ENCODE results near the gene SLC8A3.
A peak's percentile ranks its signal among the peaks of the same experiment; 100 is the strongest.
"Not testable (repeated sequence)": the region's sequence is repeated elsewhere in the genome, so short reads cannot be mapped to it uniquely, and the experiment has no call there.

Gene SLC8A3, protein sequence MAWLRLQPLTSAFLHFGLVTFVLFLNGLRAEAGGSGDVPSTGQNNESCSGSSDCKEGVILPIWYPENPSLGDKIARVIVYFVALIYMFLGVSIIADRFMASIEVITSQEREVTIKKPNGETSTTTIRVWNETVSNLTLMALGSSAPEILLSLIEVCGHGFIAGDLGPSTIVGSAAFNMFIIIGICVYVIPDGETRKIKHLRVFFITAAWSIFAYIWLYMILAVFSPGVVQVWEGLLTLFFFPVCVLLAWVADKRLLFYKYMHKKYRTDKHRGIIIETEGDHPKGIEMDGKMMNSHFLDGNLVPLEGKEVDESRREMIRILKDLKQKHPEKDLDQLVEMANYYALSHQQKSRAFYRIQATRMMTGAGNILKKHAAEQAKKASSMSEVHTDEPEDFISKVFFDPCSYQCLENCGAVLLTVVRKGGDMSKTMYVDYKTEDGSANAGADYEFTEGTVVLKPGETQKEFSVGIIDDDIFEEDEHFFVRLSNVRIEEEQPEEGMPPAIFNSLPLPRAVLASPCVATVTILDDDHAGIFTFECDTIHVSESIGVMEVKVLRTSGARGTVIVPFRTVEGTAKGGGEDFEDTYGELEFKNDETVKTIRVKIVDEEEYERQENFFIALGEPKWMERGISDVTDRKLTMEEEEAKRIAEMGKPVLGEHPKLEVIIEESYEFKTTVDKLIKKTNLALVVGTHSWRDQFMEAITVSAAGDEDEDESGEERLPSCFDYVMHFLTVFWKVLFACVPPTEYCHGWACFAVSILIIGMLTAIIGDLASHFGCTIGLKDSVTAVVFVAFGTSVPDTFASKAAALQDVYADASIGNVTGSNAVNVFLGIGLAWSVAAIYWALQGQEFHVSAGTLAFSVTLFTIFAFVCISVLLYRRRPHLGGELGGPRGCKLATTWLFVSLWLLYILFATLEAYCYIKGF

DNA sequence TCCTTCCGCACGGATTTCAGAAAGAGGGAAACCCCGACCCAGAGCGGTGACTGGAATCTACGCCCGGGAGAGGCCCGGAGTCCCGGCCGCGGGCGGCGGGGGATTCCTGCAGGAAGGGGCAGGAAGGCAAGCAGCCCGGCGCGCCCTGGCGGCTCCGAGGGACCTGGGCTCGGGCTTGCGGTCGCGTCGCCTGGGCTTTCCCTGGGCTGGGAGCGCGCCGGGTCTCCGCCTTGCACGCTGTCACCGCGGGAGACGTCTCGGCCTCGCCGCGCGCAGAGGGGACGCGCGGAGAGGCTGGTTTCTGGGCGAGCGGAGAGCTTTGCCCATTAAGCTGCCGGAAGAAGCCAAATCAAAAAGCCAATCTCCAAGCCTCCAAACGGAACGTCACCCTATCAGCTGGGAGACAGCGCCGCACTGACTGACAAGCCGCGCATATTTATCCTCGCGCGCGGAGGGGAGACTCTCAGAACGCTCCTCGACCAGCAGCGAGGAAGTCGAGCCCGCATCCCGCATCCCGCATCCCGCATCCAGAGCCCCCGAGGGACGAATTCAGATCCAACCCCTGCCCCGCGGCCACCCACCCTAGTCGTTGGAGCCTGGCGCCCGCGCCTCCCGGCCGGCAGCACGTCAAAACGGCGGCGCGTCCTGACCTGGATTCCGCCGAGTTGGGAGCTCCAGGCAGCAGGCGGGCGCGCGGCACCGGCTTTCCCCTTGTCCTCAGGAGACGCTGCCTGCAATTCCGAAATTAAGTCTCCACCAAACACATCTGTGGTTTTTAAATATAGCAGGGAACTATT, at the start of gene SLC8A3:
SLC8A3 (minus strand) TSS at position 293 of the 797 bp plus-strand sequence. CDS start 20,529 bp downstream, outside the sequence.
- no peak within 1 kb of the TSS for H3K27ac ChIP-seq (ENCODE audit: low read depth, low read length)
- peaks cover 13 to 44% of the 10 kb centered on the region in 2 donors for H3K27me3 ChIP-seq (ENCODE audit: control insufficient read depth in 1 of 2, insufficient read depth in 2 of 2, low read length in 2 of 2)
- H3K36me3 ChIP-seq (ENCODE audit: insufficient read depth, low read length), result no peaks in the 10 kb centered on the region
- peak within 1 kb of the TSS; percentile 25 to 45 for H3K4me3 ChIP-seq (ENCODE audit: low read depth in 1 of 2, low read length in 2 of 2)
- H3K9ac ChIP-seq (ENCODE audit: low read length), result no peak within 1 kb of the TSS
- H3K4me1 ChIP-seq (ENCODE audit: insufficient read depth, low read length), result peaks cover 9% of the 10 kb centered on the region
- no peaks in the 10 kb centered on the region for H3K9me3 ChIP-seq (ENCODE audit: low read length)

DNA sequence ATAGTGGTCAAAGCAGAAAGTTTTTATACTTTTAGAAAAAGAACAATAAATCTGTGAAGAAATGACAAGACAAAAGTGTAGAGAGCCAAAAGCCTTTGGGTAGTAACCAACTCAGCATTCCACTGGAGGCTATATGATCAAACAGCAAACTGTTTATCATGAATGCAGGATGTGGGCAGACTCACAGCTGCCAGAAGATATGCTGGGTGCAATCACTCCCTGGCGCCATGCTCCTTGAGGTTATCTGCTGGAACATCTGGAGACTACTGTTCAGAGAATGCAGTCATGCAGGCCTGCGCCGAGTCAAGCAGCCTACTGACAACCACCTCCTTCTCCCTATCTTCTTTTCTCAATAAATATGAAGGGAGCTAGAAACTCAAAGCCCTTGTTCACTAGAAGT, 49.0 kb upstream of the SLC8A3 start:
- H3K27me3 ChIP-seq (ENCODE audit: control insufficient read depth in 1 of 2, insufficient read depth in 2 of 2, low read length in 2 of 2), result no peaks in the 10 kb centered on the region
- H3K4me3 ChIP-seq (ENCODE audit: low read depth in 1 of 2, low read length in 2 of 2), result no peak overlapping the region
- no peak overlapping the region for H3K9ac ChIP-seq (ENCODE audit: low read length)
- no peaks in the 10 kb centered on the region for H3K4me1 ChIP-seq (ENCODE audit: insufficient read depth, low read length)
- no peak overlapping the region for H3K27ac ChIP-seq (ENCODE audit: low read depth, low read length)
- no peaks in the 10 kb centered on the region for H3K36me3 ChIP-seq (ENCODE audit: insufficient read depth, low read length)
- H3K9me3 ChIP-seq (ENCODE audit: low read length), result no peaks in the 10 kb centered on the region

DNA sequence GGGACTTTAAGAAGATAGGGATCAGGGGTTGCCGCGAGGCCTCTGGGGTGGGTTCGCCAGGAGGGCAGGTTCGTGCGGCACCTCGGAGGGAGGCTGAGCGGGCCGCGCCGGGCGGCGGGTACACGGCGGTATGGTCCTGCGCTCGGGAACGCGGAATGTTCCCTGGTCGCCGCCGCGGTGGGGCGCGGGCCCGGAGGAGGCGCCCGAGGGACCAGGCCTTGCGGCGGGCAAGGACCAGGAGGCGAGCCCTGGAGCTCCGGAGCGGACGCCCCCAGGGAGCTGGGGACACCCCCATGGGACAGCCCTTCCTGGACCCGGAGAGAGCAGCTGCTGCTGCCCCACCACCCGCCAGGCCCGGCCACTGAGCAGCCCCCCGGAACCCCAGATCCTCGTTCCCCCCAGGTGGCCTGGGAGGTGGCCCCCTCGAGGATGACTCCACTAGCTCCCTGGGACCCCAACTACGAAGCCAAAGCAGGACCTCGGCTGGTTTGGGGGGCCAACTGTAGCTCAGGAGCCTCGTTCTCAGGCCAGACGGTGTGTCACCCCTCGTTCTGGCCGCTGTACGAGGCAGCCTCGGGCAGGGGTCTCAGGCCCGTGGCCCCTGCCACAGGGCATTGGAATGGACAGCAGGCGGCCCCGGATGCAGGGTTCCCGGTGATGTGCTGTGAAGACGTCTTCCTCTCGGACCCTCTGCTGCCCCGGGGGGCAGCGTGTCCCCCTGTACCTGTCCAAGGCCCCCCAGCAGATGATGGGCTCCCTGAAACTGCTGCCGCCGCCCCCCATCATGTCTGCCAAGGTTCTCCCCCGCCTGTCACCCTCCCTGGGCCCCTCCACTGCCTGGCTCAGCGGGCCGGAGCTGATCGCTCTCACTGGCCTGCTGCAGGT, 45.6 kb upstream of the SLC8A3 start:
- Histone ChIP-seq H3K27ac (ENCODE audit: low read depth, low read length) (no peak overlapping the region), H3K4me1 (ENCODE audit: insufficient read depth, low read length) (no peaks in the 10 kb centered on the region), H3K27me3 (ENCODE audit: control insufficient read depth in 1 of 2, insufficient read depth in 2 of 2, low read length in 2 of 2) (no peaks in the 10 kb centered on the region), H3K4me3 (ENCODE audit: low read depth in 1 of 2, low read length in 2 of 2) (no peak overlapping the region), H3K9ac (ENCODE audit: low read length) (no peak overlapping the region), H3K36me3 (ENCODE audit: insufficient read depth, low read length) (no peaks in the 10 kb centered on the region), H3K9me3 (ENCODE audit: low read length) (no peaks in the 10 kb centered on the region)

DNA sequence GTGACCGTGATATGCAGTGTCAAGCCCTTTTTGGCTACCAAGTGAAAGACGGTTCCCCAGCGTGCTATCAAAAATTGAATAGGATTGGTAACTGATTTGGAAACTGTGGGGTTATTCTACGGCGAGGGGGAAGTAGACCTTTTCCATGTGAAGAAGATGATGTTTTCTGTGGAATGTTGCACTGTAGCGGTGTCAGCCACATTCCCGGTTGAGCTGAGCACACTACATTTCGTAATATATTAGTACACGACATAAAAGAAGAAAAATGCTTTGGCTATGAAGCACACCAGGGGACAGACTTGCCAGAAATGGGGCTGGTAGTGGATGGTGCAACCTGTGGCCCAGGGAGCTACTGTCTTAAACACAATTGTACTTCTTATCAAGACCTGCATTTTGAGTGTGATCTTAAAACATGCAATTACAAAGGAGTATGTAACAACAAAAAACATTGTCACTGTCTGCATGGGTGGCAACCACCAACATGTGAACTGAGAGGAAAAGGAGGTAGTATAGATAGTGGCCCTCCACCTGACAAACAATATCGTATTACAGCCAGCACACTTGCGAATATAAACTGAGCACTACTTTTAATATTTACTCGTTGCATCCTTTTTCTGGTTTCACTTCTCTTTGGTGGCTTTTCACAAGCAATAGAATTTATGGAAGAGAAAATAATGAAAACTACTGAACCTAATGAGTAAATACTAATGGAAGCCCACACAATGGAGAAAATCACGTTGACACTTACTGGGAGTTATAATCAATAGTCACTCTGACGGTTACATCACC, 43.2 kb upstream of the SLC8A3 start:
- H3K4me3 ChIP-seq (ENCODE audit: low read depth in 1 of 2, low read length in 2 of 2); H3K4me1 ChIP-seq (ENCODE audit: insufficient read depth, low read length): not testable (repeated sequence)

DNA sequence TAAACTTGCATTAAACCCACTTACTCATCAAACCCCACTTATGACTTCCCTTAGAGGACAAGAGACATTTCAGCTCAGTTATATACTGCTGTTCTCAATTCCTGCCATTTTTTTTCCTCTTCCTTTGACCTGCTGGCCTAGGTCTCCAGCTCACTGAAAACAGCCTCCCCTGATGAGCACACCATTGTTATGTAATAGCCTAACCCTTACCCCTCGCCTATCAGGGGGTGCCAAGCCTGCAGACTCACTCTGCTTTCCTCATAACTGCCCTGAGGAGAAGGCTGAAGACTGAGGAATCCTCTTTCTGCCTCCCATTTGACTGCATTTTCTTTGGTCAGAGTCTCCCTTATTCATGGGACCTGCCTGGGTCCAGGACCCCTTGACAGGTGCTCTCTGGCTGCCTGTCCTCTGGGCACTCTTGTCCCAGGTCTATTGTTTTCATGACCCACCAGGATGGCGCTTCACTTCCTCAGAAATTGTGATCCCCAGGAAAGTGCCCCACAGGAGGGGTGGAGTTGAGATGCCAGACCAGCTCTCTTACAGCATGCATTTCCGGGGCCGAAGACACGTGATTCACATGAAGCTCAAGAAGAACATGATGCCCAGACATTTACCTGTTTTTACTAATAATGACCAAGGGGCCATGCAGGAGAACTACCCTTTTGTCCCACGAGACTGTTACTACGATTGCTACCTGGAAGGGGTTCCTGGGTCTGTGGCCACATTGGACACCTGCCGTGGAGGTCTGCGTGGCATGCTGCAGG, 41.3 kb upstream of the SLC8A3 start:
- H3K4me1 ChIP-seq (ENCODE audit: insufficient read depth, low read length); H3K4me3 ChIP-seq (ENCODE audit: low read depth in 1 of 2, low read length in 2 of 2); H3K27ac ChIP-seq (ENCODE audit: low read depth, low read length); H3K36me3 ChIP-seq (ENCODE audit: insufficient read depth, low read length); H3K27me3 ChIP-seq (ENCODE audit: control insufficient read depth in 1 of 2, insufficient read depth in 2 of 2, low read length in 2 of 2); H3K9ac ChIP-seq (ENCODE audit: low read length); H3K9me3 ChIP-seq (ENCODE audit: low read length): not testable (repeated sequence)

More for the DNA sequence above, 43.2 kb upstream of the SLC8A3 start:
- H3K27me3 ChIP-seq (ENCODE audit: control insufficient read depth in 1 of 2, insufficient read depth in 2 of 2, low read length in 2 of 2); H3K9ac ChIP-seq (ENCODE audit: low read length); H3K36me3 ChIP-seq (ENCODE audit: insufficient read depth, low read length); H3K9me3 ChIP-seq (ENCODE audit: low read length); H3K27ac ChIP-seq (ENCODE audit: low read depth, low read length): not testable (repeated sequence)

DNA sequence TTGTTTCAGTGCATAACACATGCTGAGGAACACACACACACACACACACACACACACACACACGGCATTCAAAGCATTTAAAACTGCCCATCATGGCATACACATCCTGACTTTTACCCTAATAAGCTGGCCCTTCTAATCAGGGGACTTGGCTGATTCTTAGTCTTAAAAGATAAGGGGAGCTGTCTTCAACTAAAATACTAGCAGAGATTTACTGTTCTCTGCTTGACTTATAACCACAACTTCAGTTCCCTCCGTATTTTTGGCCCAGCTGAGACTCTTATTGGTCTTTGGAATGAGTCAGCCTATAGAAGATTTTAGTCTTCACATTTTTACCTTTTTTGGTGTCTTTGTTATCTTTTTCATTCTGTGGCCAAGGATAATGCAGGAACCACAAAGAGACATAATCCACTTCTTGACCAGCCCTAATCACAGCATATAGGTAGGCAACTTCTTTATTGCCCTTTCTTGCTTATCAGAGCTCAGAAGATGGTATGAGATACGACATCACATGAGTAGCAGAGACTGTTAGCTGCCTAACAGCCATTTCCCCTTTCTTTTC, 25.1 kb upstream of the SLC8A3 start:
- H3K27ac ChIP-seq (ENCODE audit: low read depth, low read length), result no peak overlapping the region
- H3K36me3 ChIP-seq (ENCODE audit: insufficient read depth, low read length), result no peaks in the 10 kb centered on the region
- H3K9me3 ChIP-seq (ENCODE audit: low read length), result no peaks in the 10 kb centered on the region
- H3K27me3 ChIP-seq (ENCODE audit: control insufficient read depth in 1 of 2, insufficient read depth in 2 of 2, low read length in 2 of 2), result no peaks in the 10 kb centered on the region
- no peak overlapping the region for H3K4me3 ChIP-seq (ENCODE audit: low read depth in 1 of 2, low read length in 2 of 2)
- no peaks in the 10 kb centered on the region for H3K4me1 ChIP-seq (ENCODE audit: insufficient read depth, low read length)
- no peak overlapping the region for H3K9ac ChIP-seq (ENCODE audit: low read length)

DNA sequence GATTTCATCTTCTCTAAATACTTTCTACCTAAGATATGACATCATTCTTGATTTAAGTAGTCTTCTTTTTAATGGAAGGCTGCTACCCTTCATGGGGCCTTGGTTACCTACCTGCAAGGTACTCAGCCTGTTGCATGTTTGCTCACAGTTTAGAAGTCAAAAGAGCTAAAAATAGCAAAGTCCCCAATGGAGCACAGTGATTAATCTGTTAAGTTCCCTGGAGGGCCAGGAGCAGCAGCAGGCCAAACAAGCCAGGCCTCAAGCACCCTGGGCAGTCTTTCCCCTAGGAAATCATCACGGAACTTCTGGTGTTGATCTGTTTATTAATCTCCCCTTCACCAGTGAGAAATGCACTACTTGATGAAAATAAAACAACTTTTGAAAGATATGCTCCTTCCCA, 24.0 kb upstream of the SLC8A3 start:
- no peak overlapping the region for H3K27ac ChIP-seq (ENCODE audit: low read depth, low read length)
- no peaks in the 10 kb centered on the region for H3K27me3 ChIP-seq (ENCODE audit: control insufficient read depth in 1 of 2, insufficient read depth in 2 of 2, low read length in 2 of 2)
- H3K4me1 ChIP-seq (ENCODE audit: insufficient read depth, low read length), result no peaks in the 10 kb centered on the region

DNA sequence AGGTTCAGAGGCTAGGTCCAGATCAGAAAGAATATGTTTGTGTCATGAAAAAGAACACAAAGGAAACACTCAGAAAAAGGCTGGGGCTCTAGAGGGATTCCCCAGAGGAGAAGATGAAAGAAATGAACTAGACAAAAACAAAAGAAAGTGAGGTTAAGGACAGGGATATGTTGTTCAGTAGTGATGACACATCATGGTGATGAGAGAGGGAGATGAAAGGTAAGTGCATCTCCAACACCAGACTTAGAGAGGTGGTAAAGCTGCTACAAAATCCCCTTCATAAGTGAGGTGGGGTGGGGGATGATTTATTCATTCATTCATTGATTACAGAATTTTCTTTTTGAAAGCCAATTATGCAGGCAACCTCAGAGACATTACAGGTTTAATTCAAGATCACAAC, 19.6 kb upstream of the SLC8A3 start:
- no peak overlapping the region for H3K4me3 ChIP-seq (ENCODE audit: low read depth in 1 of 2, low read length in 2 of 2)
- H3K27me3 ChIP-seq (ENCODE audit: control insufficient read depth in 1 of 2, insufficient read depth in 2 of 2, low read length in 2 of 2), result peaks cover 0 to 5% of the 10 kb centered on the region in 2 donors
- no peak overlapping the region for H3K9ac ChIP-seq (ENCODE audit: low read length)
- no peaks in the 10 kb centered on the region for H3K4me1 ChIP-seq (ENCODE audit: insufficient read depth, low read length)
- no peaks in the 10 kb centered on the region for H3K36me3 ChIP-seq (ENCODE audit: insufficient read depth, low read length)
- H3K9me3 ChIP-seq (ENCODE audit: low read length), result no peaks in the 10 kb centered on the region
- H3K27ac ChIP-seq (ENCODE audit: low read depth, low read length), result no peak overlapping the region

More for the DNA sequence above, 24.0 kb upstream of the SLC8A3 start:
- H3K4me3 ChIP-seq (ENCODE audit: low read depth in 1 of 2, low read length in 2 of 2), result no peak overlapping the region
- no peak overlapping the region for H3K9ac ChIP-seq (ENCODE audit: low read length)
- H3K36me3 ChIP-seq (ENCODE audit: insufficient read depth, low read length), result no peaks in the 10 kb centered on the region
- H3K9me3 ChIP-seq (ENCODE audit: low read length), result no peaks in the 10 kb centered on the region

DNA sequence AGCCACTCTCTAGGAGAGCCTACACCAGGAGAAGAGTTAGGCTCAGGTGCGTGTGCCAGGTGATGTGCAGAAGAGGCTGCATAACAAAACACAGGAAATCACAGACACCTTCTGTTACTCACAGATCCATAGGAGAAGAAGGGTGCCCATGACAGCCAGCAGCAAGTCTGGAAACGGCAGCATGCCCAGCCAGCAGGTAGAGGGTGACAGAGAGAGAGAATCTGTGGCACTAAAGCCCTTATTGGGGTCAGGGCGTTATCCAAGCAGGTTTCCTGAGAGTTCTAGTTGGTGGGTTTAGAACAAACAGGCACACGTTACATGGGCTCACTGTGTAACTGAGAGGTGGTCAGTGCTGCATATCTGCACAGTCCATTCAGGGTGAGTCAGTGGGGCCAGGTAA, 14.9 kb upstream of the SLC8A3 start:
- Histone ChIP-seq H3K4me3 (ENCODE audit: low read depth in 1 of 2, low read length in 2 of 2) (no peak overlapping the region), H3K9me3 (ENCODE audit: low read length) (no peaks in the 10 kb centered on the region), H3K4me1 (ENCODE audit: insufficient read depth, low read length) (no peaks in the 10 kb centered on the region), H3K36me3 (ENCODE audit: insufficient read depth, low read length) (no peaks in the 10 kb centered on the region), H3K9ac (ENCODE audit: low read length) (no peak overlapping the region), H3K27me3 (ENCODE audit: control insufficient read depth in 1 of 2, insufficient read depth in 2 of 2, low read length in 2 of 2) (peaks cover 0 to 5% of the 10 kb centered on the region in 2 donors), H3K27ac (ENCODE audit: low read depth, low read length) (no peak overlapping the region)
